ENCODE measurements around the gene ZNF705A. TPM values are rescaled to one million over a fixed set of nuclear protein-coding genes. Genes with fewer than 3 reads are reported as not detected.
"Not testable (repeated sequence)": the region's sequence is repeated elsewhere in the genome, so short reads cannot be mapped to it uniquely, and the experiment has no call there.

ZNF705A gene
- total RNA-seq, 1 donor from 2014 or later = not detected

DNA sequence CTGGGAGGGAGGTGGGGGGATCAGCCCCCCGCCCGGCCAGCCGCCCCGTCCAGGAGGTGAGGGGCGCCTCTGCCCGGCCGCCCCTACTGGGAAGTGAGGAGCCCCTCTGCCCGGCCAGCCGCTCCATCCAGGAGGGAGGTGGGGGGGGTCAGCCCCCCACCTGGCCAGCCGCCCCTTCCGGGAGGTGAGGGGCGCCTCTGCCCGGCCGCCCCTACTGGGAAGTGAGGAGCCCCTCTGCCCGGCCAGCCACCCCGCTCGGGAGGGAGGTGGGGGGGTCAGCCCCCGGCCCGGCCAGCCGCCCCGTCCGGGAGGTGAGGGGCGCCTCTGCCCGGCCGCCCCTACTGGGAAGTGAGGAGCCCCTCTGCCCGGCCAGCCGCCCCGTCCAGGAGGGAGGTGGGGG lies 27.4 kb downstream of the ZNF705A start:
- intact Hi-C loops (cut with micrococcal nuclease); H3K27me3 Mint-ChIP-seq; POLR2A ChIA-PET; H3K9me3 Mint-ChIP-seq; CTCF ChIA-PET; DNase-seq; H3K27ac Mint-ChIP-seq; H3K4me3 Mint-ChIP-seq; H3K36me3 Mint-ChIP-seq (ENCODE audit: low read depth); ATAC-seq (ENCODE audit: low read depth): not testable (repeated sequence)
- H3K4me1 Mint-ChIP-seq = peaks cover 13% of the 10 kb centered on the region

DNA sequence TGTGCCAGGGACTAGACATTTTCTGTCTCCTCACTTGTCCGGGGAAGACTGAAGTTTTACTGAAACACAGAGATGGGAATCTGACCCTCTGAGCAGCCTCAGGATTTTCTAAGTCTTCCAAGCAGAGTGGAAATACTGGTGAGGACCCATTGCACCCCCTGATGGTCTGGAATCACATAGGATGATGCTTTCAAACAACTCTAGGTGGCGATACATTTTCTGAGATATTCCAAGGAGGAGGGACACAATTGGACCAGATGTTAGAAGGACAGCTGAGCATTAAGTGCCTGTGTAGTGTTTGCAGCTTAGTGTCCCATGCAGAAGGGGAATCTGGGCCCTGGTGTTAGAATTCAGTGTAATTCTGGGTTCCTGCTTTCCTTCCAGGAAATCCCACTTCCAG lies 31.3 kb downstream of the ZNF705A start:
- H3K36me3 Mint-ChIP-seq (ENCODE audit: low read depth); H3K9me3 Mint-ChIP-seq; DNase-seq; H3K27ac Mint-ChIP-seq; H3K4me3 Mint-ChIP-seq; H3K4me1 Mint-ChIP-seq; ATAC-seq (ENCODE audit: low read depth); POLR2A ChIA-PET; H3K27me3 Mint-ChIP-seq; intact Hi-C loops (cut with micrococcal nuclease); CTCF ChIA-PET: not testable (repeated sequence)

DNA sequence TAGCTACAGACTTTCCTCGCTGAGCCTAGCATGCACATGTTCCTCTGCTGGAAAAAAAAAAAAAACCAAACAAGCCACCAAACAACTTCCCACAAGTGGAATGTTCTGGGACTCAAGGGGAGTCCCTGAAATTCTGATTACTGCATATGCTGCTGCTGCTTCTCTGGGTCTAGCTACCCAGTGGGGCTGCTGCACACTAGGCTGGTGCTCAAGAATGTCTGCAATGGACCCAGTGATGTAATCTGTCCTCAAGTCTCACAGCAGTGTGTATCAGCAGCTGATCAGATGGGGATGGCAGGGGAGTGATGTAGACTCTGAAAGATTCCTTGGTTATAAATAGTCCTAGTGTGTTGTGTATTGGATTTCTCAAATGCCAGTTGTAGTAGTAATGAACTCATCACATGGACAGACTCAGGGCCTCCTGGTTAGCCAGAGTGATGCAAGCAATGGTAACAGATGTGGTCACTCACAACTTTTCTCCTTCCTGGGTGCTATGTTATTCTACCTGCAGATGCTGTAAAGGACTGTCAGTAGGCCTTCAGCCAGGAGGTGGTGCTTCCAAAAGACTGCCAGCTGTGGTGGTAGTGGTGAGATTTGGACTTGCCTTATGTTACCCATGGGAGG lies 41.0 kb downstream of the ZNF705A start:
- H3K4me3 Mint-ChIP-seq; DNase-seq; POLR2A ChIA-PET; intact Hi-C loops (cut with micrococcal nuclease); ATAC-seq (ENCODE audit: low read depth); H3K27me3 Mint-ChIP-seq; H3K27ac Mint-ChIP-seq; H3K36me3 Mint-ChIP-seq (ENCODE audit: low read depth); H3K4me1 Mint-ChIP-seq; CTCF ChIA-PET; H3K9me3 Mint-ChIP-seq: not testable (repeated sequence)

DNA sequence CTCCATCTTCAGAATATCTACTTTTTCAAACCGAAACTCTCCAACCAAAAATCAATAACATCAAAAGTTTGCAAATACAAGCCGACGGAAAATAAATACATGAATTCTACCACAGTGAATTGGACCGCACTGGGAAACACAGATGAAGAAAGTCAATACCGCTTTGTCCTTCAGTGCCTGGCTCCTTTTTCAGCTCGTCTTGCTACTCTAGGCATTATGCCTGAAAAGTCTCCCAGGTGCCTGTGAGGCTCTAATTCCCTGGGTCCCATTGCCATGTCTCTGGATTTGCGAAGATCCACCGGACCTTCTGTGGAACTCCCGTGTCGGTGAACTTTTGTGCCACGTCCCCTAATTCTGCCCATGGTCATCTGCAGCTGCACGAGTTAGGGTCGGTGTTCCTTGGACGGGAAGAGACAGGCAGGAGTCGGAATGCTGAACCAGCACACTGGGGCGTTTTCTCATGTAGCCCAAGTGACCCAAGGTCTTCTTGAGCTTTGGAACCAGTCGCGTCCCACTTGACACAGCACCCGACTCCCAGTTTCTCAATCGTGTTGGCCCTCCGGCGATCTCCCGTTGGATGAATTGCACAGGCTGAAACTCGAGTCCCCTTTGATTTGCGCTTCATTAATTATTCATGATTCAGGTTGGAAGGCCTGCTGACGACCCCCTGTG lies 62.0 kb downstream of the ZNF705A start:
- DNase-seq; H3K36me3 Mint-ChIP-seq (ENCODE audit: low read depth); intact Hi-C loops (cut with micrococcal nuclease); POLR2A ChIA-PET; H3K4me3 Mint-ChIP-seq; H3K9me3 Mint-ChIP-seq; H3K27ac Mint-ChIP-seq; H3K27me3 Mint-ChIP-seq; H3K4me1 Mint-ChIP-seq; CTCF ChIA-PET; ATAC-seq (ENCODE audit: low read depth): not testable (repeated sequence)

DNA sequence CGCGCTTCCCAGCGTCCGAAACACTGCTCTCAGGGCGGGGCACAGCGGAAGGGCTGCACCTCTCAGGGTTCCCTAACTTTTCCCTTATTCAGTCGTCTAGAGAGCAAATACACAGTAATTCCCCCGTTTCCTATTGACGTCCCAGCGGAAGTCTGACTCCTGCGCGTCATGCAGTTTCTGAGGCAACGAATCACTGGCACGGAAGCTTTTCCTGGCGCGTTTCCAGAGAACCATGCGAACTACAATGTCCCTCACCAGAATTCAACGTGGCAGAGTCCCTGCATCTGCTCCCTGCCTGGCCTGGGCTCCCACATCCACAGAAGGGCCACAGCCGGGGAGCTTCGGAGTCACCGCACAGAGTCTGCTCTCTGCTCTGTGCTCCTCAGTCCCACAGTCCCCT lies 64.6 kb downstream of the ZNF705A start:
- ATAC-seq (ENCODE audit: low read depth); H3K36me3 Mint-ChIP-seq (ENCODE audit: low read depth); H3K4me1 Mint-ChIP-seq; CTCF ChIA-PET; intact Hi-C loops (cut with micrococcal nuclease); DNase-seq; POLR2A ChIA-PET; H3K4me3 Mint-ChIP-seq; H3K27me3 Mint-ChIP-seq; H3K27ac Mint-ChIP-seq; H3K9me3 Mint-ChIP-seq: not testable (repeated sequence)

DNA sequence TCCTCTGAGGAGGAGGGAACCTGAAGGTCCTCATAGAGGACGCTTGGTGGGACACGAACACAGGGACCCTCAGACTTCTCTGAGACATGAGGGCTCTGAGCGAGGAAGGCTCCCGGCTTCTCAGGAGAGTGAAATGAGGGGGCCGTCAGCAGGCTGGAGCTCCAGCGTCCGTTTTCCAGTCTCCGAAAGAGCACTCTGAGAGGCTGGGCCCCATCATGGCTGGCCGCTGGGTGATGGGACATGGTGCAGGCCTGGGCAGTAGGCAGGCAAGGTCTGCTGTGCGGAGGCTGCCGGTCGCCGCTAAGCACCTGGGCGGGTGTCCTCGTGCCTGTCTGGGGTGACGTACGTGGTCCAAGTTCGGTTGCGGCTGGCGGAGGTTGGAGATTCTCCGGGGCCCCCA lies 65.0 kb downstream of the ZNF705A start:
- ATAC-seq (ENCODE audit: low read depth); H3K4me3 Mint-ChIP-seq; H3K9me3 Mint-ChIP-seq; H3K27me3 Mint-ChIP-seq; DNase-seq; H3K36me3 Mint-ChIP-seq (ENCODE audit: low read depth); H3K27ac Mint-ChIP-seq; POLR2A ChIA-PET; intact Hi-C loops (cut with micrococcal nuclease); H3K4me1 Mint-ChIP-seq; CTCF ChIA-PET: not testable (repeated sequence)

DNA sequence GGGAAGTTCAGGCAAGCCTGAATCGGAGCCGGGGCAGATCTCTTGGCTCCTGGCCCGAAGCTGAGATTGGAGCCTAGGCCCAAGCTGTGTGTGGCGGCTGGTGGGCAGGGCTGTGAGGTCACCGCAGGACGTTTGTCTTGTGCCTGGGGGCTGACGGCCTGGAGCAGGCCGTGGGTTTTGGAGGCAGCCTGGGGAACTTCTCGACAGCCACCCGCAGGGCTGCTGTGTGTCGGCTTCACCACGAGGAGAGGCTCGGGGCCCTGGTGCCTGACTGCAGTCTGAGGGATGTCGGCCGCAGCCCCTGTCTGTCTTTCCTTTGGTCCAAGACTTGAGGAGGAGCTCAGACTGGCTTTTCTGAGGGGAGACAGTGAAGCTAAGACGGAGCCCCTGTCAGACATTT lies 65.5 kb downstream of the ZNF705A start:
- H3K36me3 Mint-ChIP-seq (ENCODE audit: low read depth); H3K4me1 Mint-ChIP-seq; H3K27me3 Mint-ChIP-seq; H3K4me3 Mint-ChIP-seq; CTCF ChIA-PET; intact Hi-C loops (cut with micrococcal nuclease); H3K27ac Mint-ChIP-seq; H3K9me3 Mint-ChIP-seq; DNase-seq; POLR2A ChIA-PET; ATAC-seq (ENCODE audit: low read depth): not testable (repeated sequence)

DNA sequence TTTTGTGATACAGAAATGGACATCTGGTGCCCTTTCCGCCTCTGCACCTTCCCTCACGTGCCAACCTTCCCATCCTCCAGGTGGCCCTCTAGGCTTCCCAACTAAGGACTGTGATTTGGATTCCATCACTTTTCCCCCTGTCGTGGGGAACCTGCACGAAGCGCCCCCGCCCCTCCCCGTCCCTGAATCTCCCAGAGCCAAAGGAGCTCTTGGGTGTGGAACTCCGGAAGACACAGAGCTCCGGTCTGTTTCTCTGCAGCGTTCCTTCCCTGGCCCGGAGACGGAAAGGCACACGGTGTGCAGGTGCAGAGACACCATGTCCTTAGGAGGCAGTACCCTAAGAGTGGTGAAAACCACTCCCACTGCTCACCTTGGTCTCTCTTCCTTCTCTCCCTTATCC lies 66.8 kb downstream of the ZNF705A start:
- POLR2A ChIA-PET; H3K4me3 Mint-ChIP-seq; CTCF ChIA-PET; intact Hi-C loops (cut with micrococcal nuclease); H3K27me3 Mint-ChIP-seq; H3K27ac Mint-ChIP-seq; H3K4me1 Mint-ChIP-seq; H3K9me3 Mint-ChIP-seq; DNase-seq; ATAC-seq (ENCODE audit: low read depth); H3K36me3 Mint-ChIP-seq (ENCODE audit: low read depth): not testable (repeated sequence)

DNA sequence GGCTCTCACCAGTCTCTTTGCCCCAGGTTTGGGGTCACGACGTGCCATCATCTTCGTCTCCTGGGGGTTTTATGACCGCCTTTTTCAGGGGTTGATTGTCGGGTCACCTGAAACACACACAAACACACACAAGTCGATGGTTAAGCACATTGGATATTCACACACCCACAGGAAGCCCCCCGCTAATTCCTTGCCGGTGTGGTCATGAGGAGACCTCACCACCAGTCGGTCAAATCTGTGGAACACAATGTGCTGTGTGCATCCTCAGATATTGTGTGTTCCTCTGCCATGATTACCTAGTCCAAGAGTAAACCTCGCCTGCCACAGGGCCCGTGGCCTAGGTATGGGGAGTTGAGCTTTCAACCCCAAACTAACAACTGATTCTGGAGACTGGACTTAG lies 68.0 kb downstream of the ZNF705A start:
- H3K4me3 Mint-ChIP-seq; DNase-seq; H3K27ac Mint-ChIP-seq; H3K9me3 Mint-ChIP-seq; ATAC-seq (ENCODE audit: low read depth); CTCF ChIA-PET; H3K4me1 Mint-ChIP-seq; H3K36me3 Mint-ChIP-seq (ENCODE audit: low read depth); POLR2A ChIA-PET; intact Hi-C loops (cut with micrococcal nuclease); H3K27me3 Mint-ChIP-seq: not testable (repeated sequence)
